Astrocyte of the cerebellum (primary cell): Measurements from ENCODE around the gene STAT4.

Experiments used
- DNase-seq: peaks from one replicate; pipeline ENCODE4 v3.0.0-alpha.2; 2011; ENCODE audit warnings: low read depth
- H3K4me3 ChIP-seq: 2 replicates; pipeline ENCODE4 v1.5.1; 2011; ENCODE audit warnings: mild to moderate bottlenecking, low read depth, low read length, moderate library complexity
- CTCF ChIP-seq: IDR thresholded peaks from 2 replicates; pipeline ENCODE4 v1.5.1; 2012; ENCODE audit warnings: low read length, low read depth, moderate library complexity, mild to moderate bottlenecking; ENCODE audit errors: missing control alignments
- in situ Hi-C: cut with HindIII; loops from 2 replicates; pipeline ENCODE4 v1.10.0; 2017; ENCODE audit warnings: low sequenced_read_pairs

The STAT4 gene

GRCh38 chr2:191031256-191031655 lies 119.5 kb downstream of the STAT4 start:
- in situ Hi-C loops: loop anchor here (25.0 kb wide), 2 partner anchors 244 to 481 kb away; no protein-coding TSS in a partner anchor
- no peak for DNase-seq
- TF ChIP-seq CTCF: no peak
- H3K4me3 ChIP-seq: no peak overlapping the region

GRCh38 chr2:191030521-191031154 lies 120.2 kb downstream of the STAT4 start:
- peak; percentile 72 for TF ChIP-seq CTCF
- in situ Hi-C loops: loop anchor here (25.0 kb wide), 2 partner anchors 243 to 482 kb away; no protein-coding TSS in a partner anchor

GRCh38 chr2:191029280-191029950 lies 121.4 kb downstream of the STAT4 start:
- in situ Hi-C loops: loop anchor here (25.0 kb wide), 2 partner anchors 242 to 483 kb away; no protein-coding TSS in a partner anchor
- DNase-seq: no peak
- TF ChIP-seq CTCF: no peak
- H3K4me3 ChIP-seq: no peak overlapping the region

More at GRCh38 chr2:191030521-191031154, 120.2 kb downstream of the STAT4 start:
- H3K4me3 ChIP-seq: no peak overlapping the region
- no peak for DNase-seq

- H3K4me3 ChIP-seq: no peak overlapping the region
- in situ Hi-C loops: loop anchor here (25.0 kb wide), 2 partner anchors 239 to 486 kb away; no protein-coding TSS in a partner anchor
- TF ChIP-seq CTCF: no peak
- DNase-seq: no peak
Measured at GRCh38 chr2:191026377-191026776, 124.4 kb downstream of the STAT4 start.

GRCh38 chr2:191025135-191025534 lies 125.7 kb downstream of the STAT4 start:
- no peak overlapping the region for H3K4me3 ChIP-seq
- no peak for TF ChIP-seq CTCF
- DNase-seq: no peak
- in situ Hi-C loops: loop anchor here (25.0 kb wide), 2 partner anchors 238 to 487 kb away; no protein-coding TSS in a partner anchor

- DNase-seq: no peak
- no peak overlapping the region for H3K4me3 ChIP-seq
- in situ Hi-C loops: no loop called here
- no peak for TF ChIP-seq CTCF
Measured at GRCh38 chr2:191023235-191023679, 127.5 kb downstream of the STAT4 start.
